Peyer's patch (tissue), 4 donors: ENCODE data around the gene PPP1R3F. TPM values are rescaled to one million over a fixed set of nuclear protein-coding genes. Genes with fewer than 3 reads are reported as not detected.

Experiments
- DNase-seq, 3 donors: peaks; one replicate each; pipeline ENCODE4 v3.0.0-alpha.2; 2017 to 2019
- H3K27ac ChIP-seq, 4 donors: fragments of 200-600 bp; sonication (generic); one replicate each; pipeline ENCODE4 v1.5.1; 2016 to 2019
- H3K27me3 ChIP-seq, 2 donors: fragments of 200-600 bp; sonication (generic); one replicate each; pipeline ENCODE4 v1.5.1; 2019
- H3K36me3 ChIP-seq, 3 donors: fragments of 200-600 bp; sonication (generic); one replicate each; pipeline ENCODE4 v1.5.1; 2016 to 2019
- H3K4me1 ChIP-seq, 4 donors: fragments of 200-600 bp; sonication (generic); one replicate each; pipeline ENCODE4 v1.5.1; 2016 to 2019
- H3K4me3 ChIP-seq, 4 donors: fragments of 200-600 bp; sonication (generic); 1 replicate in 3 of 4; 2 replicates in 1 of 4; pipeline ENCODE4 v1.5.1; 2016 to 2019; ENCODE audit warnings: mild to moderate bottlenecking in 1 of 4
- H3K9me3 ChIP-seq, 4 donors: fragments of 200-600 bp; sonication (generic); one replicate each; pipeline ENCODE4 v1.5.1; 2016 to 2019; ENCODE audit warnings: mild to moderate bottlenecking in 1 of 4
- CTCF ChIP-seq, 6 experiments: fragments of 450-650 bp in 4 of 6; fragments of 200-600 bp in 2 of 6; sonication (generic) in 1 of 6; IDR thresholded peaks; one replicate each; pipeline ENCODE4 v1.5.1; 2017 to 2019; ENCODE audit warnings: antibody characterized with exemption in 6 of 6, mild to moderate bottlenecking in 3 of 6, moderate library complexity in 1 of 6
- POLR2A ChIP-seq, 2 donors: fragments of 450-650 bp; IDR thresholded peaks; one replicate each; pipeline ENCODE4 v1.5.1; 2017; ENCODE audit warnings: antibody characterized with exemption in 2 of 2, mild to moderate bottlenecking in 2 of 2, moderate library complexity in 2 of 2
- total RNA-seq, 4 donors: library from RNA; depleted of rRNA; stranded (reverse); fragments of >200 nt; gene quantifications; one replicate each; pipeline ENCODE4 v1.1.0, GENCODE V29; 2016

The PPP1R3F gene
- total RNA-seq, 4 donors from 2014 or later, result 2.5 to 19.0 (median 7.5) TPM

GRCh38 chrX:49249616-49250015 lies 20.0 kb upstream of the PPP1R3F start:
- Histone ChIP-seq H3K27ac (no peak overlapping the region), H3K4me1 (no peaks in the 10 kb centered on the region), H3K27me3 (no peaks in the 10 kb centered on the region), H3K4me3 (no peak overlapping the region), H3K36me3 (peaks cover 0 to 14% (median 0%) of the 10 kb centered on the region in 3 donors), H3K9me3 (no peaks in the 10 kb centered on the region)
- DNase-seq, result no peak
- TF ChIP-seq POLR2A (IDR thresholded peaks at IDR 0.05), result no peak
- TF ChIP-seq CTCF (IDR thresholded peaks at IDR 0.05), result no peak

- Histone ChIP-seq H3K4me3 (no peak overlapping the region), H3K27me3 (no peaks in the 10 kb centered on the region), H3K9me3 (no peaks in the 10 kb centered on the region), H3K36me3 (peaks cover 0 to 9% (median 0%) of the 10 kb centered on the region in 3 donors), H3K4me1 (no peaks in the 10 kb centered on the region), H3K27ac (no peak overlapping the region)
- DNase-seq, result no peak
- no peak for TF ChIP-seq POLR2A (IDR thresholded peaks at IDR 0.05)
- no peak for TF ChIP-seq CTCF (IDR thresholded peaks at IDR 0.05)
Measured at GRCh38 chrX:49250066-49250465, 19.5 kb upstream of the PPP1R3F start.

- Histone ChIP-seq H3K36me3 (peaks cover 0 to 9% (median 0%) of the 10 kb centered on the region in 3 donors), H3K4me3 (no peak overlapping the region), H3K27me3 (no peaks in the 10 kb centered on the region), H3K27ac (no peak overlapping the region), H3K9me3 (no peaks in the 10 kb centered on the region), H3K4me1 (no peaks in the 10 kb centered on the region)
- DNase-seq, result no peak
- TF ChIP-seq POLR2A (IDR thresholded peaks at IDR 0.05), result no peak
- no peak for TF ChIP-seq CTCF (IDR thresholded peaks at IDR 0.05)
Measured at GRCh38 chrX:49250578-49250977, 19.0 kb upstream of the PPP1R3F start.

GRCh38 chrX:49251325-49251724 lies 18.3 kb upstream of the PPP1R3F start:
- Histone ChIP-seq H3K9me3 (no peaks in the 10 kb centered on the region), H3K27me3 (no peaks in the 10 kb centered on the region), H3K27ac (no peak overlapping the region), H3K4me1 (no peaks in the 10 kb centered on the region), H3K36me3 (peaks cover 0 to 9% (median 0%) of the 10 kb centered on the region in 3 donors), H3K4me3 (no peak overlapping the region)
- no peak for DNase-seq
- TF ChIP-seq POLR2A (IDR thresholded peaks at IDR 0.05), result no peak
- no peak for TF ChIP-seq CTCF (IDR thresholded peaks at IDR 0.05)

- no peak overlapping the region for H3K27ac ChIP-seq
- no peaks in the 10 kb centered on the region for H3K36me3 ChIP-seq
- no peaks in the 10 kb centered on the region for H3K27me3 ChIP-seq
- no peak for DNase-seq
- peaks cover 0 to 5% (median 0%) of the 10 kb centered on the region in 4 donors for H3K4me1 ChIP-seq
- TF ChIP-seq CTCF (IDR thresholded peaks at IDR 0.05), result no peak
- TF ChIP-seq POLR2A (IDR thresholded peaks at IDR 0.05), result no peak
- no peaks in the 10 kb centered on the region for H3K9me3 ChIP-seq
- H3K4me3 ChIP-seq, result no peak overlapping the region
Measured at GRCh38 chrX:49254639-49255038, 15.0 kb upstream of the PPP1R3F start.
